ENCODE measurements around the gene UBE2E1.
"Not testable (repeated sequence)": the region's sequence is repeated elsewhere in the genome, so short reads cannot be mapped to it uniquely, and the experiment has no call there.

Gene UBE2E1

GRCh38 chr3:23822559-23822958 is 16.8 kb downstream of the UBE2E1 start:
- no peak for DNase-seq

DNA sequence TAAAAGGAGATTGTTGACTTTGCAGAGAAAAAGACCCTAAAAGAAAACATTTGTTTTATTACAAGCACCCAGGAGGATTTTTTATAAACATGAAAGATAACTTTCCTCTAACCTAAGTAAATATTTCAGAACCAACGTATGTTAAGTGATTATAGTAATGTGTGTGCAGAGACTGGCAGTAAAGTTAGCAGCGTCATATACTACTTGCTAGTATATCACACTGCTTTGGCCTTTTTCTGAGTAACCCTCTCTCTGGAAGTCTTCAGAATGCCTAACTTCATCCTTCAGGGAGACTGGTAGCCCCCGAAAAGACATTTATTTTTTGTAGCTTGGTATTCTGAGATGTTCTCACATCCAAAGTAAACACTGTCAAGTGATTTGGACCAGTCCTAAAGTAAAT is 17.9 kb downstream of the UBE2E1 start:
- no peak for DNase-seq

DNA sequence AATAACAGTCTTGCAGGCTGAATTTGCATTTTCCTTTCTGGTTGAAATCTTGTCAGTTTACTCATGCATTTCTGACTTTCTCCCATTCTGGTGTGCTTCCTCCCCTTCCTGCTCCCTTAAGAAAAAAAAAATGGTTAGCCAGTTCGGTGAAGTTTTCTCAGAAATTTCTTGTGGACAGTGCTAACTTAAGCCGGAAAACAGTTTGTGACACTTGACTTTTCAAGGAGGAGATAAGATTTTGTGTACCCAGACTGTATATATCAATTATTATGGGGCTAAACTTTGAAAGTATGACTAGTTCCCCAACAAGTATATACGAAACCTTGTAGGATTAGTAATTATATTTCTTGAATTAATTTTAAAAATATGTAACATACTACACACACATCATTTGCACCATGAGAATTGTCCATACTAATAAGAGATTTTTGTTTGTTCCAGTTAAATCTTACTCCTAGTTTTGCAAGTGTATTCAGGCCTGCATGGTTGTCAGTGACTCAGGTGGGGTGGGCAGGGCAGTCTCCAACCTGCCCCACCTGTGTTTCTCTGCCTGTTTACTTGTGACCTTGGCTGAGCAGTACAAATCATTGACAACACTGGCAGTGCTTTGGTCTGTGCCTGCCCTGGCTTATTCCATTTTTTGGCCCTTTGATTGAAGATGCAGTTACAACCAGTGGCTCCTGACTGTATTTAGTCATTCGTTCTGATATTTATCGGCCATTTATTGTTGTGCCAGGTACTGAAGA is 19.1 kb downstream of the UBE2E1 start:
- DNase-seq: no peak

- DNase-seq: no peak
Measured at GRCh38 chr3:23825802-23826201, 20.0 kb downstream of the UBE2E1 start.

DNA sequence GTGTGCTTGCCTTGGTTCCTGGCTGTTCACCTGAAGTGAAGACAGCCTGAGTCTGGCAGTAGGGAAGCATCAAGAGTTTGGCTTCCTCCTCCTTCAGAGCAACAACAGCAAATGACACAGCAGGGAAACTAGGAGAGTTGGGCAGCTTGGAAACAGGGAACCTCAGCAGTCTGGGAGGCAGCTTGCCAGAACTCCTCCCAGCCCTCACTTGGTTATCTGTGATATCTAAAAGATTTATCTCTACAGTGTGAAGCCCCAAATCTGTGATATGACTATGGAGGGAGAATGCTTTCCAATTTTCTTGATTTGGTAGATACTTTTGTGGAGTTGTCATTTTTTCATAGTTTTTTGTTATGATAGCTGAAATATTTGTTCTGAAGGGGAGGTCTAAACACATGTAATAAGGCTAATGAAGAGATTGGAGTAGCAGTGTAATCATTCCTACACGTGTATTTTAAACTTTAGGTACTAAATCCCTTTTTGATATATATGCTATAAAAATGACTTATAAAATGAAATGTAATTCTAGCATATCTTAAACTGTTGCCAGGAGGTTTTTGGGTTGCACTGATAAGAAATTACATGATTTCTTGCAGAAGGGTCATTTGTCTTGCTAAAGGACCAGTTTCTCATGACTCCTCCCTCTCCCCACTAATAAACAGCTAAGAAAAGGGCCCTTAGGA is 20.8 kb downstream of the UBE2E1 start:
- no peak for DNase-seq

GRCh38 chr3:23829242-23829934 is 23.6 kb downstream of the UBE2E1 start:
- no peak for DNase-seq

GRCh38 chr3:23830869-23831484 is 25.2 kb downstream of the UBE2E1 start:
- peak; percentile 20 for DNase-seq

GRCh38 chr3:23831517-23832394 is 26.0 kb downstream of the UBE2E1 start:
- no peak for DNase-seq

DNA sequence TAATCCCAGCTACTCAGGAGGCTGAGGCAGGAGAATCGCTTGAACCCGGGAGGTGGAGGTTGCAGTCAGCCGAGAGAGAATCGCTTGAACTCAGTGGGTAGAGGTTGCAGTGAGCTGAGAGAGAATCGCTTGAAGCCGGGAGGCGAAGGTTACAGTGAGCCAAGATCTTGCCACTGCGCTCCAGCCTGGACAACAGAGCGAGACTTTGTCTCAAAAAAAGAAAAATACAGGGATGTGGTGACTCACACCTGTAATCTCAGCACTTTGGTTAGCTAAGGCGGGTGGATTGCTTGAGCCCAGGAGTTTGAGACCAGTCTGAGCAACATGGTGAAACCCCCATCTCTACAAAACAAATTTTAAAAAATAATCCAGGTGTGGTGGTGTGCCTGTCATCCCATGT is 26.8 kb downstream of the UBE2E1 start:
- DNase-seq: no peak

DNA sequence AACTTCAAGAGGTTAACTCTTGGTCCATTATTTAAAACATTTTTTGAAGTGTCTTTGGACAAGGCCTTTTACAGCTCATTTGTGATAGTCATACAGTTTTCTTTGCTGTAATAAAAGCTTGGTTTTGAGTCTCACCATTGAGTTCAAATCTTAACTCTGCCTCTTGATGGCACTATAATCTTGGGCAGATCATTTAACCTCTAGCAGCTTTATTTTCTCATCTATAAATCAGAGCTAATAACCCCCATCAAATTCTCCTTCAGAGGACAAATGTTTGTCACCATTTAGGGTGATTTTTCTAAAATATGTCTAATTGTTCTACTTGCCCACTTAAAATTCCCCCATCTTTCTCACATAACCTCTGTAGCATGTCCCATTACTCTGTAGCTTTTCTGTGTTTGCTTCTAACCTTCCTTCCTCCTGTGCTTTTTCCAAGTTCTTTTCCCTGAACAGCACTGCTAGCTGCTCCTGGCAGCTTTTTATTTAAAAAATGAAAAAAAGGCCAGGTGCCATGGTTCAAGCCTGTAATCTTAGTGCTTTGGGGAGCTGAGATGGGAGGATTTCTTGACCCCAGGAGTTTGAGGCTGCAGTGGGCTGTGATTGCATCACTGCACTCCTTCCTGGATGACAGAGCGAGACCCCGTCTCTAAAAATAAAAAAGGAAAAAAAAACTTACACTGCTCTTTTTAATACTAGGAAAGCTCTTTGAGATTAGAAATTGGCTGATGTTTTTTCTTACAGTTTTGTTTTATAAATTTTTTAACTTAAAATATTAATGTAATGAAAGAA is 28.5 kb downstream of the UBE2E1 start:
- no peak for DNase-seq

DNA sequence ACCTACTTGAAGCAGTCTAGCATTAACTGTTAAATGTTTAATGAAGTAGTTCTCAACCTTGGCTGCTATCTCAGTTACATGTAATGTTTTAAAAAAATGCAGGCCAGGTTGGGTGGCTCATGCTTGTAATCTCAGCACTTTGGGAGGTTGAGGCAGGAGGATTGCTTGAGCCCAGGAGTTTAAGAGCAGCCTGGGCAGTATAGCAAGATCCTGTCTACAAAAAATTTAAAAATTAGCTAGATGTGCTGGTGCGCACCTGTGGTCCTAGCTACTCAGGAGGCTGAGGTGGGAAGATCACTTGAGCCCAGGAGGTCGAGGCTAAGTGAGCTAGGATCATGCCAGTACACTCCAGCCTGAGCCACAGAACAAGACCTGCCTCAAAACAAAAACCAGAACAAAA is 29.3 kb downstream of the UBE2E1 start:
- DNase-seq: no peak

GRCh38 chr3:23835802-23836201 is 30.0 kb downstream of the UBE2E1 start:
- no peak for DNase-seq

- no peak for DNase-seq
Measured at GRCh38 chr3:23836536-23837230, 30.9 kb downstream of the UBE2E1 start.

DNA sequence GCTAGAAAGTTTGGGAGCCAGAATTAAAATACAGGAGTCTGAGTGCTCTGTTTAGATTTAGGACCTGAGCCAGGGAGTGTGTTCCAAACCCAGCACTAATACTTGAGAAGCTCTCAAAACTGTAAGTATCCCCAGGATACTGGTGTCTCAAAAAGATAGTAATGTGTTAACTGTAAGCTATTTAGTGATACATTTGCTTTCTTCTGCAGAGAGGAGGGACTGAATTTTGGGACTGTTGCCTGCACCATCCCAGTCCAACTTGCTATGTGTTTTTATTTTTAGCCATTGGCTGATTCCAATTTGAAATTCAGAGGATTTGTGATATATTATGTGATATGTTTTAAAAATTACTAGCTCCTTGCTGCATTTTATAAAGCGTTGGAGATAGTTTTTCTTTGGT is 31.5 kb downstream of the UBE2E1 start:
- DNase-seq: no peak

DNA sequence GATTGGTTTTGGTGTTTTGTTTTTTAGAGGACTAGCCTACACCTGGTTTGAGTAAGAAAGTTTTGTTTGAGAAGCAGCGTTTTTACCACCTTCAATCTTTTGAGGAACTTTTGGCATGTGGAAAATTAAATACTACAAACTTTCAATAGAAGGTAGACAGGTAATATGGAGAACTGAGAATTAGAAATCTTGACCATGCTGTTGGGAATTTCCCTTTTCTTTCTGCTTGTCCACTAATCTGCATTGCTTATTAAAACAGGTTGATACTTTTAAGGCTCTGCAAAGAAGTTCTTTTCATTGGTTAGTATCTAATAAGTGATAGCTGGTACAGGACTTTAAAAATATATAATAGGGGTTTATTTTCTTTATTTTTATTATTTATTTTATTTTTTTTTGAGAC is 31.9 kb downstream of the UBE2E1 start:
- DNase-seq: no peak

DNA sequence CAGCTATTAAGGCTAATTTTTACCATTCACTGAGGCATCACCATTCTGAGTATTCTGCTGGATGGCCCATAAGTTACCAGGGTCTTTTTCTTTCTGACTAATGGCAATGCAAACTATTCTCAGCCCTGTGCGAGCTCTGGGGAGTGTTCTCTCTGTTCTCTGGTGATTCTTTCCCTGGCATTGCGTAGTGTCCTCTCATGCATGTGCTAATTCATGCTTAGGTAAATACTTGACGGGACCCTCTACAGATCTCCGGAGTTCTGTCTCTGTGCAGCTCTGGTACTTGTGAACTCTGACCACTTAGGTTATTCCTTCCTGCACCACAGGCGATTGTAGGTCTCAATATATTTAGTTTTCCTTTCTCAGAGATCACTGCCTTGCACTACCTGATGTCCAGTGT is 34.8 kb downstream of the UBE2E1 start:
- DNase-seq: no peak

- no peak for DNase-seq
Measured at GRCh38 chr3:23843869-23844268, 38.1 kb downstream of the UBE2E1 start.

DNA sequence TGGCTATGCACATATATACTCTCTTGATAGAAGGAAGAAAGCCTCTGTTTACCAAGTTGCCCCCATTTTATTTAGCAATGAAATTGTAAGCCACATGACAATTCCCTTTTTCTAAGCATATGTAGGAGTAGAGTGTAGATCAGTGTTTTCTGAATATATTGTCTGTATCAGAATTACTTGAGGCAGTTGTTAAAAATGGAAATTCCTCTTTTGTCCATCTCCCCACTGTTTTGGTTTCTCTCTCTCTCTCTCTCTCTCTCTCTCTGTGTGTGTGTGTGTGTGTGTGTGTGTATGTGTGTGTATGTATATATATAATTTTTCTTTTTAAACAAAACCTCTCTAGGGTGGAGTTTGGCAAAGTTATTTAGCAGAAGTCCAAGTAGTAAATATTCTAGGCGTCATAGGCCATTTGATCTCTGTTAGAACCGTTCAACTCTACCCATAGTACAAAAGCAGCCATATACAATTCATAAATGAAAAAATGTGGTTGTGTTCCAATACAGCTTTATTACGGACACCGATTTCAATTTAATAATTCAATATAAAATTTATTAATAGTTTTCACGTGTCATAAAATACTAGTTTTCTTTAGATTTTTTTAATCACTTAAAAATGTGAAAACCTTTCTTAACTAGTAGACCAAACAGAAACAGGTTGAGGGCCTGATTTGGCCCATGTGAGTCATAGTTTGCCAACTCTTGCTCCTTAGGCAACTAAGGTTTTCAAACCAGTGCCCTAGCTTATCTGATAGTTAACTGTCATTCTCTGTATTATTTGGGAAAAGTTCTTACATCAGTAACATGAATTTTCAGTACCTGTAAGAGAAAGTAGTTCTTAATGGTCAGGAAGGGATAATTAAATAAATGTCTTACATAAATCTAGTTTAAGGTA is 39.8 kb downstream of the UBE2E1 start:
- DNase-seq: no peak

GRCh38 chr3:23849462-23849861 is 43.7 kb downstream of the UBE2E1 start:
- not testable (repeated sequence) for DNase-seq

DNA sequence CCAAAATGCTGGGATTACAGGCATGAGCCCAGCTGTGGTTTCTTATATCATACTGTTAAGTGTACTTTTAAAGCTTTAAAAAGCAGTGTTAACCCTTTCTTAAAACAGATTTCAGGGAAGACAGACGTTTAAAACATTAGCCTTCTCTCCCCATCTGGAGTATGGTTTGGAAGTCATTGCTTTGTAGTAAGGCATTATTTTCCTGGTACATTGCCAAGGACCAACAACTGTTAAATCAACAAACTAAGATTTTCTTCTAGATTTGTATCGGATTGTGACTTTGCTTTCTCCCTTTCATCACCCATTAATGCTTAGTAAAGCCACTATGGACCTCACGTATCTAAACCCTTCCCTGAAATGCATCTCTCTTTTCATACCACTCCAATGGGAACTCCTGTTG is 50.5 kb downstream of the UBE2E1 start:
- DNase-seq: no peak
